ENCODE measurements around the gene MYO5B. TPM values are rescaled to one million over a fixed set of nuclear protein-coding genes. Genes with fewer than 3 reads are reported as not detected.

MYO5B gene
- total RNA-seq, 4 donors from 2014 or later, result 0.05 to 0.60 (median 0.35) TPM

DNA sequence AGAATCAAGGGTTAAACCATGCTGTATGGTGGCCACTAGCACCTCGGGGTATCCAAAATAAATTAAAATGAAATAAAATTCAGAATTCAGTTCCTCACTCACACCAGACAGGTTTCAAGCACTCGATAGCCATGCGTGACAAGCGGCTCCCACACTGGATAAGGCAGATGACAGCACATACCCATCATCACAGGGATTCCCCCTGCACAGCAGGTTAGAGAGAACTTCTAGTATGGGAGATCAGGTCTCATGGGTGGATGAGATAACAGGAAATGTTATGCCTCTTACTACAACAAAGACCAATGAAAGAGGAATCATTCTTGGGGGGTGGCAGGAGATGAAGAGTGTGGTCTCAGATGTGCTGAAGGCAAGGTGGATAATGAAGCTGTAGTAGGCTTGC lies 259.7 kb downstream of the MYO5B start:
- intact Hi-C loops (cut with DNase I; ENCODE audit: low total_unique reads) (no loop called here), in situ Hi-C loops (cut with MboI; ENCODE audit: low sequenced_read_pairs in 4 of 4) (no loop called here)

GRCh38 chr18:49934457-49934856 lies 260.5 kb downstream of the MYO5B start:
- Histone ChIP-seq H3K27me3 (no peaks in the 10 kb centered on the region), H3K36me3 (no peaks in the 10 kb centered on the region), H3K4me1 (no peaks in the 10 kb centered on the region), H3K9me3 (no peaks in the 10 kb centered on the region), H3K27ac (no peak overlapping the region), H3K4me3 (no peak overlapping the region)
- no peak for TF ChIP-seq CTCF (IDR thresholded peaks at IDR 0.05 in 4 of 5, conservative IDR thresholded peaks at IDR 0.05 in 1 of 5)
- no peak for TF ChIP-seq POLR2A (IDR thresholded peaks at IDR 0.05)
- DNase-seq (no peak), ATAC-seq (no peak)
- intact Hi-C loops (cut with DNase I; ENCODE audit: low total_unique reads), result no loop called here
- in situ Hi-C loops (cut with MboI; ENCODE audit: low sequenced_read_pairs in 4 of 4), result no loop called here

More for the DNA sequence above, 259.7 kb downstream of the MYO5B start:
- Histone ChIP-seq H3K27ac (no peak overlapping the region), H3K9me3 (no peaks in the 10 kb centered on the region), H3K4me3 (no peak overlapping the region), H3K27me3 (no peaks in the 10 kb centered on the region), H3K4me1 (no peaks in the 10 kb centered on the region), H3K36me3 (no peaks in the 10 kb centered on the region)
- ATAC-seq (no peak), DNase-seq (no peak)
- TF ChIP-seq POLR2A (IDR thresholded peaks at IDR 0.05) (no peak), CTCF (IDR thresholded peaks at IDR 0.05 in 4 of 5, conservative IDR thresholded peaks at IDR 0.05 in 1 of 5) (no peak)

DNA sequence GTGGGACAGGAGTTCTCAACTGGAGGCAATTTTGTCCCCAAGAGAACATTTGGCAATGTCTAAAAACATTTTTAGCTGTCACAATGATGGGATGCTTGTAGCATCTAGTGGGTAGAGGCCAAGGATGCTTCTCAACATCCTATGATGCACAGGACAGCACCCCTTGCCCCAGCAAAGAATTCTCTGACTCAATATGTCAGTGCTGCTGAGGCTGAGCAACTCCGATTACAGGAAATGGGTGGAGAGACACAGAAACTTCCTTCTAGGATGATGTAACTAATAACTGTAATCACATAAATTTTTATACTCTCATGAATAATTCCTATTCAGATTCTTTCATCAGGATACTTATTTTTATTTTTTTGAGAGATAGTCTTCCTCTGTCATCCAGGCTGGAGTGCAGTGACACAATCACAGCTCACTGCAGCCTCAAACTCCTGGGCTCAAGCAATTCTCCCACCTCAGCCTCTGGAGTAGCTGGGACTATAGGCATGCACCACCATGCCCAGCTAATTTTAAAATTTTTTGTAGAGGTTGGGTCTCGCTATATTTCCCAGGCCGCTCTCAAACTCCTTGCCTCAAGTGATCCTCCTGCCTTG lies 261.3 kb downstream of the MYO5B start:
- no peaks in the 10 kb centered on the region for H3K36me3 ChIP-seq
- no peaks in the 10 kb centered on the region for H3K9me3 ChIP-seq
- TF ChIP-seq POLR2A (IDR thresholded peaks at IDR 0.05) (no peak), CTCF (IDR thresholded peaks at IDR 0.05 in 4 of 5, conservative IDR thresholded peaks at IDR 0.05 in 1 of 5) (no peak)
- no peak overlapping the region for H3K27ac ChIP-seq
- no peaks in the 10 kb centered on the region for H3K27me3 ChIP-seq
- ATAC-seq (no peak), DNase-seq (no peak)
- H3K4me3 ChIP-seq, result no peak overlapping the region
- H3K4me1 ChIP-seq, result no peaks in the 10 kb centered on the region
- in situ Hi-C loops (cut with MboI; ENCODE audit: low sequenced_read_pairs in 4 of 4), result no loop called here
- intact Hi-C loops (cut with DNase I; ENCODE audit: low total_unique reads), result no loop called here

DNA sequence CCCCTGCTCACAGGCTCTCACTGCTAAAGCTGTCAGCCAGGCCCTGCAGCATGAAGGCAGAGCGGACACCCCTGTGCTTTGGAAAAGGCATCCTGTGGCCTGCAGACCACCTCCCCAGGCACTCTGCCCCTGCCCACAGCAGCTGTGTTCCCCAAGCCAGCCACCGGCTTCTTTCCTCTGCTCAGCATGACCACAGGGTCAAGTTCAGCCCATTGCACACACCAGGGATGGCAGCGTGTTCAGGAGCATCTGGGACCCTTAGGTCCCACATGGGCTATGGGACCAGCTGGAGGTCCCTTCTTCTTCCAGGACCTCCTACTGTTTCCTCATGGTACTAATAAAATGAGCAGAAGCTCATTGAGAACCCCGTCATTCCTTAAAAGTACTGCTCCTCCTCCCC lies 263.2 kb downstream of the MYO5B start:
- Histone ChIP-seq H3K36me3 (no peaks in the 10 kb centered on the region), H3K9me3 (no peaks in the 10 kb centered on the region), H3K27ac (no peak overlapping the region), H3K4me1 (no peaks in the 10 kb centered on the region), H3K27me3 (no peaks in the 10 kb centered on the region), H3K4me3 (no peak overlapping the region)
- DNase-seq (no peak), ATAC-seq (no peak)
- in situ Hi-C loops (cut with MboI; ENCODE audit: low sequenced_read_pairs in 4 of 4) (no loop called here), intact Hi-C loops (cut with DNase I; ENCODE audit: low total_unique reads) (no loop called here)
- no peak for TF ChIP-seq POLR2A (IDR thresholded peaks at IDR 0.05)
- no peak for TF ChIP-seq CTCF (IDR thresholded peaks at IDR 0.05 in 4 of 5, conservative IDR thresholded peaks at IDR 0.05 in 1 of 5)

DNA sequence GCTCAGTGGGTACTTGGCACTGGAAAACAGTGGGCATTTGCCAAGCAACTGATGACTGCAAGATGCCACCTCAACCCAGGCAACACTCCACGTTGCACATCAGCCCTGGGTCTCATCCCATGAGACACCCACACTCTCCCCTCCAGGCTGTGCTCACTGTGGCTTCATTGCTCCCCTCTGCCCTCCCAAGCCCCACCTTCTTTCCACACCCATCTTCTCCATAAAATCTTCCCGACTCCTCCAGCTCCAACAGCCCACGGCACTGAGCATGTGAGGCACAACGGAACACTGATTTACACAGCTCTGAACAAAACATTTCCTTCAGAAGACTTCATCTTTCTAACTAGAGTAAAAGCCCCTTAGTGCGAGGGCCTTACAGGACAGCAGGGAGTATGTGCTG lies 263.8 kb downstream of the MYO5B start:
- H3K9me3 ChIP-seq, result no peaks in the 10 kb centered on the region
- TF ChIP-seq POLR2A (IDR thresholded peaks at IDR 0.05) (no peak), CTCF (IDR thresholded peaks at IDR 0.05 in 4 of 5, conservative IDR thresholded peaks at IDR 0.05 in 1 of 5) (no peak)
- intact Hi-C loops (cut with DNase I; ENCODE audit: low total_unique reads) (no loop called here), in situ Hi-C loops (cut with MboI; ENCODE audit: low sequenced_read_pairs in 4 of 4) (no loop called here)
- H3K27ac ChIP-seq, result no peak overlapping the region
- ATAC-seq (no peak), DNase-seq (no peak)
- H3K4me1 ChIP-seq, result no peaks in the 10 kb centered on the region
- no peaks in the 10 kb centered on the region for H3K27me3 ChIP-seq
- H3K4me3 ChIP-seq, result no peak overlapping the region
- no peaks in the 10 kb centered on the region for H3K36me3 ChIP-seq
